BE2C (cell line): Measurements from ENCODE around the gene TWNK.

Experiments
- DNase-seq: peaks from one replicate; pipeline ENCODE4 v3.0.0-alpha.2; 2020
- H3K27me3 ChIP-seq: fragments of 250-450 bp; sonication (Bioruptor Pico); 2 replicates; pipeline ENCODE4 v1.5.1; 2020; ENCODE audit warnings: mild to moderate bottlenecking
- H3K36me3 ChIP-seq: fragments of 250-450 bp; sonication (Bioruptor Pico); 2 replicates; pipeline ENCODE4 v1.5.1; 2020; ENCODE audit warnings: mild to moderate bottlenecking
- H3K4me1 ChIP-seq: fragments of 250-450 bp; sonication (Bioruptor Pico); 2 replicates; pipeline ENCODE4 v1.5.1; 2020
- H3K4me3 ChIP-seq: 2 replicates; pipeline ENCODE4 v1.5.1; 2011; ENCODE audit warnings: low read depth, low read length
- H3K9me3 ChIP-seq: fragments of 250-450 bp; sonication (Bioruptor Pico); 2 replicates; pipeline ENCODE4 v1.5.1; 2020
- TF ChIP-seq, protein P1 (sequence below): IDR thresholded peaks from 2 replicates; pipeline ENCODE4 v1.5.1; 2012; ENCODE audit warnings: mild to moderate bottlenecking, low read depth, low read length

TWNK gene

DNA sequence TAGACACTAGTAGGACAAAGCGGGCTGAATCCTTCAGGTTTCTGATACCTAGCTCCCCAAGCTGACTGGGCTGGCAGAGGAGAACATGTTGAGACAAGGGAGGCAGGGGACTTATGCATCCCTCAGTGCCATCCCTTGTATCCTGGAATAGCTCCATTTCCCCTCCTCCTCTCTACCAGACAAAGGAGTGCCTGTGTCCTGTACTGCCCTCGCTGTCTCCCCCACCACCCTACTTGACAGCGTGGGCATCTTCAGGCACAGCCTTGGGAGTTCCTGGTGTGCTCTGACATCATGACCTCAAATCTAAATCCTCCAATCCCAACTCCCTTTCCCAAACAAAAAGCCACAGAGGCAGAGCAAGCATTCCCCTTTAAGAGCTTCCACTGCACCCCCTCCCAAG lies 52.7 kb downstream of the TWNK start:
- H3K4me3 ChIP-seq = no peak overlapping the region
- peaks cover 11% of the 10 kb centered on the region for H3K4me1 ChIP-seq
- H3K9me3 ChIP-seq = no peaks in the 10 kb centered on the region
- TF ChIP-seq, protein P1, sequence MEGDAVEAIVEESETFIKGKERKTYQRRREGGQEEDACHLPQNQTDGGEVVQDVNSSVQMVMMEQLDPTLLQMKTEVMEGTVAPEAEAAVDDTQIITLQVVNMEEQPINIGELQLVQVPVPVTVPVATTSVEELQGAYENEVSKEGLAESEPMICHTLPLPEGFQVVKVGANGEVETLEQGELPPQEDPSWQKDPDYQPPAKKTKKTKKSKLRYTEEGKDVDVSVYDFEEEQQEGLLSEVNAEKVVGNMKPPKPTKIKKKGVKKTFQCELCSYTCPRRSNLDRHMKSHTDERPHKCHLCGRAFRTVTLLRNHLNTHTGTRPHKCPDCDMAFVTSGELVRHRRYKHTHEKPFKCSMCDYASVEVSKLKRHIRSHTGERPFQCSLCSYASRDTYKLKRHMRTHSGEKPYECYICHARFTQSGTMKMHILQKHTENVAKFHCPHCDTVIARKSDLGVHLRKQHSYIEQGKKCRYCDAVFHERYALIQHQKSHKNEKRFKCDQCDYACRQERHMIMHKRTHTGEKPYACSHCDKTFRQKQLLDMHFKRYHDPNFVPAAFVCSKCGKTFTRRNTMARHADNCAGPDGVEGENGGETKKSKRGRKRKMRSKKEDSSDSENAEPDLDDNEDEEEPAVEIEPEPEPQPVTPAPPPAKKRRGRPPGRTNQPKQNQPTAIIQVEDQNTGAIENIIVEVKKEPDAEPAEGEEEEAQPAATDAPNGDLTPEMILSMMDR = no peak
- no peaks in the 10 kb centered on the region for H3K36me3 ChIP-seq
- H3K27me3 ChIP-seq = no peaks in the 10 kb centered on the region
- no peak for DNase-seq

- DNase-seq = no peak
- H3K4me1 ChIP-seq = peaks cover 11% of the 10 kb centered on the region
- H3K9me3 ChIP-seq = no peaks in the 10 kb centered on the region
- TF ChIP-seq, protein P1 = no peak
- H3K27me3 ChIP-seq = no peaks in the 10 kb centered on the region
- H3K4me3 ChIP-seq = no peak overlapping the region
- no peaks in the 10 kb centered on the region for H3K36me3 ChIP-seq
Observed at GRCh38 chr10:101040851-101041250, 53.5 kb downstream of the TWNK start.

DNA sequence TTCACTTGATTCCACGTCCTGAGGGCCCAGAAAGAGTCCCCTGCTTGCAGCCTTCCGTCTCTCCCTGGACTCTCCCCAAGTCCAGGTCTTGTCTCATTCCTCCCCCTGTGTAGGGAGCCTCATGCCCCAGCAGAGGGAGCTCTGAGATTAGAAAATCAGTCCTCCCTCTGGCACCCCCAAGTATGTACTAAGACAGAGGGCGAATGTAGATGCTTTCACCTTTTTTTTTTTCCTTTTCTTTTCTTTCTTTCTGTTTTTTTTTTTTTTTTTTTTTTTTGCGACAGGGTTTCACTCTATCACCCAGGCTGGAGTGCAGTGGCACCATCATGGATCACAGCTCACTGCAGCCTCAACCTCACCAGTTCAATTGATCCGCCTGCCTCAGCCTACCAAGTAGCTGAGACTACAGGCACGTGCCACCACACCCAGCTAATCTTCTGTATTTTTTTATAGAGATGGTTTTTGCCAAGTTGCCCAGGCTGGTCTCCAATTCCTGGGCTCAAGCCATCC lies 54.0 kb downstream of the TWNK start:
- H3K4me1 ChIP-seq = peaks cover 11% of the 10 kb centered on the region
- TF ChIP-seq, protein P1 = peak; percentile 88
- DNase-seq = peak; percentile 75
- H3K27me3 ChIP-seq = no peaks in the 10 kb centered on the region
- no peak overlapping the region for H3K4me3 ChIP-seq
- H3K9me3 ChIP-seq = no peaks in the 10 kb centered on the region
- H3K36me3 ChIP-seq = no peaks in the 10 kb centered on the region

GRCh38 chr10:101042118-101042517 lies 54.8 kb downstream of the TWNK start:
- H3K36me3 ChIP-seq = no peaks in the 10 kb centered on the region
- H3K9me3 ChIP-seq = no peaks in the 10 kb centered on the region
- DNase-seq = no peak
- TF ChIP-seq, protein P1 = no peak
- H3K4me3 ChIP-seq = peak overlapping the region; percentile 70
- H3K27me3 ChIP-seq = no peaks in the 10 kb centered on the region
- H3K4me1 ChIP-seq = peaks cover 18% of the 10 kb centered on the region

DNA sequence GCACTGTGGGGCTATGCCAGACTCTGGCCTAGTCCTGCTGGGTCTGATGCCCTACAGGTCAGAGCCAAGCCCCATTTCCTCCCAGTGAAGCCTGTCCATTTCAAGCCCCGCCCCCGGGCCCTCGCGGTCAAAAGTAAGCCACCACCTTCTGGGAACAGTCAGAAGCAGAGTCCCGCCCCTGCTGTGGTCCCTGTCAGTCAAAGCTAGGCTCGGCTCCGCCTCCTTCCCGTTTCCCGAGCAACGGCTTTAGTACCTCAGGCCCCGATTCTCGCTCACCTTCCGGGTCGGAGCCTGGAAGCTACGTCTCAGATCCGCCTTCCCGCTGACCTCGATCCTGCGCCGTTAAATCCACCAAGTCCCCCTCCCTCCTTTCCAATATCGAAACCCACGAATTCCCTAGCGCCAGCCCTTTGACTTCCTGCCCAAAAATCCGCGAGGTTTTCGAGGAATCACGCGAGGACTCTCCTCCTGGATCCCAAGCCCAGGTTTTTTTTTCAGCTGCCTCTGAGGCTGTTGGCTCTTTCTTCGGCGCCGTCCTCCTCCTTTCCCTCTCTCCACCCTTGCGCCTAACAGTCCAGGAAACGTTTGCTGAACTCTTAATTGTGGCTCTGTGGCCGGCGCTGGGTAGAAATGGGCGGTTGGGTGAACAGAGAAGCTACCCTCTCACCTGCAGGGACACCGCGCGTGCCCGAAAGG lies 55.5 kb downstream of the TWNK start:
- Histone ChIP-seq H3K36me3 (no peaks in the 10 kb centered on the region), H3K4me1 (peaks cover 18% of the 10 kb centered on the region), H3K27me3 (no peaks in the 10 kb centered on the region), H3K9me3 (no peaks in the 10 kb centered on the region), H3K4me3 (peak overlapping the region; percentile 70)
- TF ChIP-seq, protein P1 = no peak
- DNase-seq = peak; percentile 95

DNA sequence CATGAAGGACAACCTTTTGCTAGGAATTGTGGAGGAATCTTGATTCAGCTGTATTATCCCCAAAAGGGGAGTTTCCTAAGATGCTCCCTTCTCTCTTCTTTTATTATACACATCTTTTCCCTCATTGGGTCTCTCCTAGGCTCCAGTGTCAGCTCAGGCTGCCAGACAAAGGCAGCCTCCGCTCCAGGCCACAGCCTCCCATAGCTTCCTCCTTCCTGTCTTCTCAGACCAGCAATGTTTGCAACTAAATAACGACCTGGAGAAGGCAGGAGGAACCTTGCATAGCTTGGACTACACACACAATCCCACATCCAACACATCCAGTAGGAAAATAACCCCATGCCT lies 56.0 kb downstream of the TWNK start:
- Histone ChIP-seq H3K4me3 (peak overlapping the region; percentile 70), H3K9me3 (no peaks in the 10 kb centered on the region), H3K36me3 (no peaks in the 10 kb centered on the region), H3K4me1 (peaks cover 18% of the 10 kb centered on the region), H3K27me3 (no peaks in the 10 kb centered on the region)
- DNase-seq = no peak
- TF ChIP-seq, protein P1 = no peak
